ENCODE results near the gene ZNF3.

- no peak for TF ChIP-seq POLR2A (IDR thresholded peaks at IDR 0.05)
- no peak for TF ChIP-seq CTCF (IDR thresholded peaks at IDR 0.05)
Measured at GRCh38 chr7:100063376-100063775, 18.1 kb downstream of the ZNF3 start.
